HEK293 (cell line): ENCODE data around the gene DXO.
"Not testable (repeated sequence)": the region's sequence is repeated elsewhere in the genome, so short reads cannot be mapped to it uniquely, and the experiment has no call there.

Source experiments
- ATF2 ChIP-seq: fragments of 450-650 bp; formaldehyde crosslinking; IDR thresholded peaks from 2 replicates; pipeline ENCODE4 v1.5.1; 2016; ENCODE audit warnings: missing biosample characterization, missing genetic modification characterization, low read depth
- CTCF ChIP-seq: fragments of 450-650 bp; formaldehyde crosslinking; IDR thresholded peaks from 2 replicates; pipeline ENCODE4 v1.5.1; 2016; ENCODE audit warnings: missing biosample characterization, missing genetic modification characterization
- PATZ1 ChIP-seq: fragments of 450-650 bp; formaldehyde crosslinking; IDR thresholded peaks from 2 replicates; pipeline ENCODE4 v1.5.1; 2016; ENCODE audit warnings: missing biosample characterization, missing genetic modification characterization
- PBX3 ChIP-seq: sonication (generic); formaldehyde crosslinking; IDR thresholded peaks from 2 replicates; pipeline ENCODE4 v1.8.1; 2022; ENCODE audit warnings: mild to moderate bottlenecking, moderate library complexity, missing genetic modification reagents
- TCF7L2 ChIP-seq: IDR thresholded peaks from 2 replicates; pipeline ENCODE4 v1.6.1; 2011; ENCODE audit warnings: low read depth, mild to moderate bottlenecking, inconsistent platforms, low read length, moderate library complexity, borderline replicate concordance
- ZBTB11 ChIP-seq: fragments of 450-650 bp; formaldehyde crosslinking; conservative IDR thresholded peaks from 2 replicates; pipeline ENCODE4 v1.5.1; 2016; ENCODE audit warnings: low read depth, missing biosample characterization, missing genetic modification characterization
- ZNF138 ChIP-seq: fragments of 450-650 bp; formaldehyde crosslinking; IDR thresholded peaks from 2 replicates; pipeline ENCODE4 v1.5.1; 2016; ENCODE audit warnings: missing biosample characterization, missing genetic modification characterization, borderline replicate concordance
- ZNF274 ChIP-seq, 2 experiments: fragments of 200-500 bp in 1 of 2; fragments of 450-650 bp in 1 of 2; sonication (Bioruptor generic) in 1 of 2; formaldehyde crosslinking in 1 of 2; IDR thresholded peaks; 2 replicates each; pipeline versions ENCODE4 v1.5.1 to v1.6.1; 2014 to 2016; ENCODE audit warnings: borderline replicate concordance in 1 of 2, inconsistent platforms in 1 of 2, low read length in 1 of 2, missing biosample characterization in 1 of 2, missing genetic modification characterization in 1 of 2

- not testable (repeated sequence) for TF ChIP-seq ZNF138 (tag by site-specific recombination); PATZ1; ATF2; ZNF274 (IDR thresholded peaks at IDR 0.05; ENCODE audit: low read length); ZNF274 (tag by site-specific recombination; IDR thresholded peaks at IDR 0.05; ENCODE audit: borderline replicate concordance); ZBTB11 (tag by site-specific recombination); CTCF (tag by site-specific recombination); TCF7L2; PBX3
Measured at GRCh38 chr6:31994421-31994820, 22.5 kb upstream of the DXO start.
